Neural progenitor cell (in vitro differentiated cells): ENCODE results near the gene MAP2K5.

Source experiments
- CTCF ChIP-seq: fragments of 200-600 bp; sonication (generic); IDR thresholded peaks from 2 replicates; pipeline ENCODE4 v1.5.1; 2017; ENCODE audit warnings: antibody characterized with exemption, mild to moderate bottlenecking
- EZH2 ChIP-seq: fragments of 200-600 bp; sonication (generic); IDR thresholded peaks from 2 replicates; pipeline ENCODE4 v1.6.1; 2017; ENCODE audit warnings: antibody characterized with exemption, mild to moderate bottlenecking, moderate library complexity

- TF ChIP-seq EZH2: no peak
- no peak for TF ChIP-seq CTCF
Observed at GRCh38 chr15:67560320-67560719, 17.8 kb downstream of the MAP2K5 start.
